ENCODE data around the gene RAB5A. TPM values are rescaled to one million over a fixed set of nuclear protein-coding genes. Genes with fewer than 3 reads are reported as not detected.

Gene RAB5A
- total RNA-seq, 2 donors from 2014 or later, result 40.4 to 87.1 TPM

GRCh38 chr3:19994796-19995195 is 47.9 kb downstream of the RAB5A start:
- intact Hi-C loops (cut with DNase I), result no loop called here
- Histone ChIP-seq H3K27me3 (no peaks in the 10 kb centered on the region), H3K4me1 (no peaks in the 10 kb centered on the region), H3K36me3 (no peaks in the 10 kb centered on the region), H3K4me3 (no peak overlapping the region), H3K9me3 (no peaks in the 10 kb centered on the region), H3K9ac (ENCODE audit: low read depth in 2 of 2, low read length in 2 of 2) (no peak overlapping the region), H3K27ac (no peak overlapping the region)
- TF ChIP-seq CTCF (IDR thresholded peaks at IDR 0.05), result no peak
- no peak for DNase-seq

- H3K27me3 ChIP-seq, result no peaks in the 10 kb centered on the region
- TF ChIP-seq CTCF (IDR thresholded peaks at IDR 0.05), result no peak
- no peaks in the 10 kb centered on the region for H3K36me3 ChIP-seq
- no peak overlapping the region for H3K9ac ChIP-seq (ENCODE audit: low read depth in 2 of 2, low read length in 2 of 2)
- no peak for DNase-seq
- H3K27ac ChIP-seq, result no peak overlapping the region
- H3K9me3 ChIP-seq, result no peaks in the 10 kb centered on the region
- H3K4me1 ChIP-seq, result no peaks in the 10 kb centered on the region
- H3K4me3 ChIP-seq, result no peak overlapping the region
- intact Hi-C loops (cut with DNase I), result no loop called here
Observed at GRCh38 chr3:19997502-19997901, 50.6 kb downstream of the RAB5A start.

GRCh38 chr3:20001932-20002331 is 55.0 kb downstream of the RAB5A start:
- Histone ChIP-seq H3K36me3 (no peaks in the 10 kb centered on the region), H3K27ac (no peak overlapping the region), H3K27me3 (no peaks in the 10 kb centered on the region), H3K9ac (ENCODE audit: low read depth in 2 of 2, low read length in 2 of 2) (no peak overlapping the region), H3K4me1 (no peaks in the 10 kb centered on the region), H3K9me3 (no peaks in the 10 kb centered on the region), H3K4me3 (no peak overlapping the region)
- no peak for DNase-seq
- intact Hi-C loops (cut with DNase I), result no loop called here
- TF ChIP-seq CTCF (IDR thresholded peaks at IDR 0.05), result no peak

GRCh38 chr3:20007960-20008359 is 61.1 kb downstream of the RAB5A start:
- H3K27me3 ChIP-seq, result no peaks in the 10 kb centered on the region
- TF ChIP-seq CTCF (IDR thresholded peaks at IDR 0.05), result no peak

GRCh38 chr3:20008646-20009045 is 61.7 kb downstream of the RAB5A start:
- no peak overlapping the region for H3K4me3 ChIP-seq
- TF ChIP-seq CTCF (IDR thresholded peaks at IDR 0.05), result no peak
- H3K4me1 ChIP-seq, result no peaks in the 10 kb centered on the region
- H3K36me3 ChIP-seq, result no peaks in the 10 kb centered on the region
- H3K27me3 ChIP-seq, result no peaks in the 10 kb centered on the region
- intact Hi-C loops (cut with DNase I), result no loop called here
- no peak overlapping the region for H3K27ac ChIP-seq
- no peaks in the 10 kb centered on the region for H3K9me3 ChIP-seq
- H3K9ac ChIP-seq (ENCODE audit: low read depth in 2 of 2, low read length in 2 of 2), result no peak overlapping the region
- DNase-seq, result no peak

More at GRCh38 chr3:20007960-20008359, 61.1 kb downstream of the RAB5A start:
- no peaks in the 10 kb centered on the region for H3K36me3 ChIP-seq
- H3K4me3 ChIP-seq, result no peak overlapping the region
- no peak for DNase-seq
- H3K27ac ChIP-seq, result no peak overlapping the region
- no peak overlapping the region for H3K9ac ChIP-seq (ENCODE audit: low read depth in 2 of 2, low read length in 2 of 2)
- no peaks in the 10 kb centered on the region for H3K4me1 ChIP-seq
- intact Hi-C loops (cut with DNase I), result no loop called here
- H3K9me3 ChIP-seq, result no peaks in the 10 kb centered on the region

GRCh38 chr3:20012164-20012563 is 65.3 kb downstream of the RAB5A start, which contains the start of gene PP2D1:
TSS of gene PP2D1 (minus strand) at chr3:20012264. CDS start at chr3:20012072, 192 bp downstream.
- H3K4me3 ChIP-seq, result no peak within 1 kb of the TSS
- no peak within 1 kb of the TSS for H3K27ac ChIP-seq
- no peak within 1 kb of the TSS for H3K9ac ChIP-seq (ENCODE audit: low read depth in 2 of 2, low read length in 2 of 2)
- no peak for TF ChIP-seq CTCF (IDR thresholded peaks at IDR 0.05)
- no peaks in the 10 kb centered on the region for H3K27me3 ChIP-seq
- no peaks in the 10 kb centered on the region for H3K9me3 ChIP-seq
- no peaks in the 10 kb centered on the region for H3K4me1 ChIP-seq
- no peak for DNase-seq
- intact Hi-C loops (cut with DNase I), result no loop called here
- no peaks in the 10 kb centered on the region for H3K36me3 ChIP-seq
